HG02642 (cell line): ENCODE data around the gene QKI.
A peak's percentile ranks its signal among the peaks of the same experiment; 100 is the strongest.
"Not testable (repeated sequence)": the region's sequence is repeated elsewhere in the genome, so short reads cannot be mapped to it uniquely, and the experiment has no call there.

Source experiments
- ATAC-seq: cut with Tn5 transposase; IDR thresholded peaks from one replicate; pipeline ENCODE4 v1.9.1; 2021; ENCODE audit warnings: mild to moderate bottlenecking; ENCODE audit not compliant: unreplicated experiment, poor library complexity

Gene QKI

GRCh38 chr6:163412801-163413344 lies 1.6 kb upstream of the QKI start:
- no peak for ATAC-seq

- peak; percentile 55 for ATAC-seq
Measured at GRCh38 chr6:163413345-163414116, 987 bp upstream of the QKI start.

GRCh38 chr6:163414946-163415619 lies 565 bp downstream of the QKI start:
- peak; percentile 1 for ATAC-seq

- ATAC-seq, result peak; percentile 4
Measured at GRCh38 chr6:163415620-163416556, 1.4 kb downstream of the QKI start.

- ATAC-seq, result no peak
Measured at GRCh38 chr6:163416557-163417253, 2.2 kb downstream of the QKI start.

GRCh38 chr6:163417595-163417994 lies 3.1 kb downstream of the QKI start:
- ATAC-seq, result no peak

GRCh38 chr6:163418311-163419029 lies 4.0 kb downstream of the QKI start:
- ATAC-seq, result no peak

GRCh38 chr6:163419413-163420288 lies 5.1 kb downstream of the QKI start:
- ATAC-seq, result no peak

- ATAC-seq, result no peak
Measured at GRCh38 chr6:163420289-163420614, 5.7 kb downstream of the QKI start.

- ATAC-seq, result no peak
Measured at GRCh38 chr6:163422550-163422949, 8.0 kb downstream of the QKI start.

- ATAC-seq, result no peak
Measured at GRCh38 chr6:163423696-163424095, 9.2 kb downstream of the QKI start.

- no peak for ATAC-seq
Measured at GRCh38 chr6:163427498-163428254, 13.2 kb downstream of the QKI start.

- ATAC-seq, result no peak
Measured at GRCh38 chr6:163428373-163428772, 13.9 kb downstream of the QKI start.

GRCh38 chr6:163429858-163430448 lies 15.4 kb downstream of the QKI start:
- ATAC-seq, result no peak

- ATAC-seq, result no peak
Measured at GRCh38 chr6:163432300-163432699, 17.8 kb downstream of the QKI start.

GRCh38 chr6:163433486-163433885 lies 19.0 kb downstream of the QKI start:
- ATAC-seq, result not testable (repeated sequence)

GRCh38 chr6:163435023-163435422 lies 20.5 kb downstream of the QKI start:
- no peak for ATAC-seq
